Vagina (tissue), 2 donors: Measurements from ENCODE around the gene PSPH.

Experiments
- POLR2AphosphoS5 ChIP-seq, 2 donors: sonication (generic); formaldehyde crosslinking; IDR thresholded peaks; one replicate each; pipeline ENCODE4 v1.9.0; 2017; ENCODE audit warnings: antibody characterized with exemption in 2 of 2, mild to moderate bottlenecking in 2 of 2, low read depth in 1 of 2; ENCODE audit not compliant: insufficient read depth in 1 of 2
- TF ChIP-seq, protein P1 (sequence below), 3 experiments: fragments of 450-650 bp in 2 of 3; fragments of 200-600 bp in 1 of 3; sonication (generic) in 1 of 3; IDR thresholded peaks; one replicate each; pipeline ENCODE4 v1.5.1; 2017 to 2019; ENCODE audit warnings: antibody characterized with exemption in 3 of 3, mild to moderate bottlenecking in 2 of 3, moderate library complexity in 2 of 3

DNA sequence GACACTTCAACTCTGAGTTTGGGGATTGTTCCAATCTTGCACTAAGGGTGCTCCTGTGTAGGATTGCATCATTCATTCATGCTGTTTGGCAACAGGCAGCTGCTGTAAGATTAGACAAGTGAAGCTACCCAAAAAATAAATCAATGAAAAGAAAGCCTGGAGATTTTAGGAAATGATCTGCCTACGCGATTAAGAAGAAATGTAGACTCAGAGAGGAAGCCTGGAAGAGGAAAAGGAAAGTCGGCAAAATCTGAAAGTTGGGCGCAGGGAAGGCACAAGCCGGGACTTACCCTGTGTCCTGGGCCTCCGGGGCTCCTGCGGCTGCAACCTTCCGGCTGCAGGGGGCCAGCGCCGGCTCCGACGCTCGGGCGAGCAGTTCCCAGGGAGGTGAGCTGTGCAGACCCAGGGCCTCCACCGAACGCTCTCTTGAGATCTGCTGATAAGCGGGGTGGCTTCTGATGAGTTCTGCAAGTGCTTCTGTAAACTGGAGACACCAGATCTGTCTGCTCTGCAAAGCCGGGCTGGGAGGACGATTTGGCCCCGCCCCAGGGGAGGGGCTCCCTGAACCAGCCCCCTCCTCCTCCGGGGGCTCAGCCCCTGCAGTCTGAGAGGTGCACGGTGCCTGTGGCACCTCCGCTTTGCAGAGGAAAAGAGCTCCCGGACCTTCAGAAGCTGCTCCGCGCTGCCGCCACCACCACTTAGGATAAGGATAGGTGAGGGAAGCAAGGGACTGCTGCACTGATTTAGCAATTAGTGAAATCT lies 17.4 kb downstream of the PSPH start:
- TF ChIP-seq, protein P1, sequence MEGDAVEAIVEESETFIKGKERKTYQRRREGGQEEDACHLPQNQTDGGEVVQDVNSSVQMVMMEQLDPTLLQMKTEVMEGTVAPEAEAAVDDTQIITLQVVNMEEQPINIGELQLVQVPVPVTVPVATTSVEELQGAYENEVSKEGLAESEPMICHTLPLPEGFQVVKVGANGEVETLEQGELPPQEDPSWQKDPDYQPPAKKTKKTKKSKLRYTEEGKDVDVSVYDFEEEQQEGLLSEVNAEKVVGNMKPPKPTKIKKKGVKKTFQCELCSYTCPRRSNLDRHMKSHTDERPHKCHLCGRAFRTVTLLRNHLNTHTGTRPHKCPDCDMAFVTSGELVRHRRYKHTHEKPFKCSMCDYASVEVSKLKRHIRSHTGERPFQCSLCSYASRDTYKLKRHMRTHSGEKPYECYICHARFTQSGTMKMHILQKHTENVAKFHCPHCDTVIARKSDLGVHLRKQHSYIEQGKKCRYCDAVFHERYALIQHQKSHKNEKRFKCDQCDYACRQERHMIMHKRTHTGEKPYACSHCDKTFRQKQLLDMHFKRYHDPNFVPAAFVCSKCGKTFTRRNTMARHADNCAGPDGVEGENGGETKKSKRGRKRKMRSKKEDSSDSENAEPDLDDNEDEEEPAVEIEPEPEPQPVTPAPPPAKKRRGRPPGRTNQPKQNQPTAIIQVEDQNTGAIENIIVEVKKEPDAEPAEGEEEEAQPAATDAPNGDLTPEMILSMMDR (IDR thresholded peaks at IDR 0.05) = no peak
- peak in 1 of 2 donors; percentile 35 for TF ChIP-seq POLR2AphosphoS5 (IDR thresholded peaks at IDR 0.05; ENCODE audit: insufficient read depth in 1 of 2, low read depth in 1 of 2)
